Adrenal gland (tissue), 12 donors: ENCODE measurements around the gene PI4KB. TPM values are rescaled to one million over a fixed set of nuclear protein-coding genes. Genes with fewer than 3 reads are reported as not detected.

Experiments
- DNase-seq, 7 donors: peaks; one replicate each; pipeline ENCODE4 v3.0.0-alpha.2; 2019 to 2020
- H3K27ac ChIP-seq, 5 donors: fragments of 200-600 bp; sonication (generic) in 4 of 5; 1 replicate in 3 of 5; 2 replicates in 2 of 5; pipeline versions ENCODE4 v1.5.1 to v1.8.0; 2016 to 2020; ENCODE audit warnings: mild to moderate bottlenecking in 1 of 5
- H3K27me3 ChIP-seq: fragments of 200-600 bp; 2 replicates; pipeline ENCODE4 v1.8.0; 2021
- H3K36me3 ChIP-seq, 2 donors: fragments of 200-600 bp; replicated peaks in 1 of 2; 1 replicate in 1 of 2; 2 replicates in 1 of 2; pipeline versions ENCODE4 v1.5.1 to v1.8.0; 2018 to 2022
- H3K4me1 ChIP-seq, 2 donors: fragments of 200-600 bp; replicated peaks in 1 of 2; 1 replicate in 1 of 2; 2 replicates in 1 of 2; pipeline versions ENCODE4 v1.5.1 to v1.8.0; 2018 to 2021
- H3K4me3 ChIP-seq, 4 donors: fragments of 200-600 bp; sonication (generic) in 3 of 4; one replicate each; pipeline ENCODE4 v1.5.1; 2016 to 2018
- H3K9me3 ChIP-seq, 3 donors: fragments of 200-600 bp; sonication (generic) in 1 of 3; replicated peaks in 1 of 3; 1 replicate in 2 of 3; 2 replicates in 1 of 3; pipeline versions ENCODE4 v1.5.1 to v1.8.0; 2016 to 2021
- CTCF ChIP-seq, 6 experiments: fragments of 450-650 bp in 4 of 6; fragments of 200-600 bp in 2 of 6; sonication (generic) in 1 of 6; IDR thresholded peaks; 1 replicate in 5 of 6; 2 replicates in 1 of 6; pipeline versions ENCODE4 v1.5.1 to v1.8.0; 2016 to 2021; ENCODE audit warnings: antibody characterized with exemption in 6 of 6, mild to moderate bottlenecking in 2 of 6, moderate library complexity in 1 of 6
- POLR2A ChIP-seq, 2 donors: fragments of 450-650 bp; IDR thresholded peaks; one replicate each; pipeline ENCODE4 v1.6.1; 2017; ENCODE audit warnings: antibody characterized with exemption in 2 of 2, mild to moderate bottlenecking in 2 of 2, moderate library complexity in 1 of 2
- WGBS, 4 donors: extraction: QIAGEN DNeasy Blood & Tissue Kit in 2 of 4; methylation state at CpG; one replicate each; pipeline versions ENCODE4 v1.1.5 to v1.1.7; 2013 to 2017; 5-methylcytosine and 5-hydroxymethylcytosine counted together
- intact Hi-C, 2 donors: fragments of 100-400 bp; cut with DNase I; formaldehyde crosslinking; loops; one replicate each; pipeline versions ENCODE4 v1.14.1 to v1.15.0; 2022 to 2023
- polyA plus RNA-seq, 3 donors: library from polyadenylated mRNA; stranded (reverse); fragments of 200-250 nt in 2 of 3; fragments of 350-450 nt in 1 of 3; fragmentation: Illumina TruSeq in 1 of 3; extraction: RNeasy Lipid Tissue Mini Kit (QIAGEN cat#74804) in 1 of 3; gene quantifications; one replicate each; pipeline ENCODE4 v1.2.3, GENCODE V29; 2013 to 2014
- total RNA-seq, 9 donors: library from RNA; depleted of rRNA in 4 of 9; stranded (reverse); fragments of >200 nt in 4 of 9; fragments of 120-200 nt in 1 of 9; fragmentation: NEBNext Ultra II Directional in 1 of 9; extraction: Animal tissue kit (Norgen Biotek cat#: 25700) in 1 of 9; gene quantifications; one replicate each; pipeline versions ENCODE4 v1.1.0 to v1.2.4, GENCODE V29; 2013 to 2023
- donor health status: healthy with polysubstance abuse.
- donor health status: Bipolar disorder and iron deficiency.
- donor health status: DM: yes; HTN: yes; CAD: no.
- donor health status: DM: no; HTN: no; CAD: no.
- donor health status: DM: no; HTN: no; CAD: no.
- donor health status: DM: yes; HTN: yes; CAD: no.

The PI4KB gene
- total and polyA plus RNA-seq, 12 donors: 30.8 to 83.5 (median 63.2) TPM

- TF ChIP-seq CTCF (IDR thresholded peaks at IDR 0.05) (no peak), POLR2A (IDR thresholded peaks at IDR 0.05) (no peak)
Measured at GRCh38 chr1:151371370-151372057, 44.3 kb upstream of the PI4KB start.

GRCh38 chr1:151370211-151370911 lies 43.1 kb upstream of the PI4KB start:
- no peak overlapping the region for H3K4me3 ChIP-seq
- H3K9me3 ChIP-seq: no peaks in the 10 kb centered on the region
- H3K36me3 ChIP-seq: no peaks in the 10 kb centered on the region
- H3K27me3 ChIP-seq: no peaks in the 10 kb centered on the region
- TF ChIP-seq CTCF (IDR thresholded peaks at IDR 0.05) (no peak), POLR2A (IDR thresholded peaks at IDR 0.05) (no peak)
- DNase-seq: peak in 1 of 7 donors; percentile 36
- peak overlapping the region in 2 of 5 donors; percentile 26 to 85 for H3K27ac ChIP-seq
- H3K4me1 ChIP-seq: peaks cover 23 to 32% of the 10 kb centered on the region in 2 donors
- WGBS, 4 donors: 55 to 73% (median 61%) methylated on average over 4 to 6 of the region's 6 CpGs
- intact Hi-C loops: no loop called here

More at GRCh38 chr1:151371370-151372057, 44.3 kb upstream of the PI4KB start:
- peaks cover 23 to 32% of the 10 kb centered on the region in 2 donors for H3K4me1 ChIP-seq
- H3K27ac ChIP-seq: peak overlapping the region in 2 of 5 donors; percentile 17 to 79
- H3K9me3 ChIP-seq: no peaks in the 10 kb centered on the region
- H3K27me3 ChIP-seq: no peaks in the 10 kb centered on the region
- intact Hi-C loops: no loop called here
- no peaks in the 10 kb centered on the region for H3K36me3 ChIP-seq
- 27 to 35% (median 31%) methylated on average over 5 to 9 of the region's 9 CpGs for whole genome bisulfite sequencing, 4 donors
- DNase-seq: peak; percentile 52 to 79 (median 74)
- peak overlapping the region in 1 of 4 donors; percentile 14 for H3K4me3 ChIP-seq

- Histone ChIP-seq H3K27ac (peak overlapping the region in 1 of 5 donors; percentile 85), H3K4me1 (peaks cover 23 to 32% of the 10 kb centered on the region in 2 donors), H3K4me3 (no peak overlapping the region), H3K36me3 (no peaks in the 10 kb centered on the region), H3K9me3 (no peaks in the 10 kb centered on the region), H3K27me3 (no peaks in the 10 kb centered on the region)
- no peak for TF ChIP-seq CTCF (IDR thresholded peaks at IDR 0.05)
- TF ChIP-seq POLR2A (IDR thresholded peaks at IDR 0.05): no peak
- intact Hi-C loops: no loop called here
- WGBS, 4 donors: 83 to 96% (median 86%) methylated on average over 3 to 15 of the region's 15 CpGs
- DNase-seq: no peak
Measured at GRCh38 chr1:151369621-151370048, 42.4 kb upstream of the PI4KB start.

- intact Hi-C loops: no loop called here
- Histone ChIP-seq H3K4me3 (no peak overlapping the region), H3K36me3 (no peaks in the 10 kb centered on the region), H3K27ac (peak overlapping the region in 1 of 5 donors; percentile 85), H3K4me1 (peaks cover 23 to 32% of the 10 kb centered on the region in 2 donors), H3K9me3 (no peaks in the 10 kb centered on the region), H3K27me3 (no peaks in the 10 kb centered on the region)
- no peak for DNase-seq
- WGBS, 4 donors: 87 to 92% (median 89%) methylated on average over 6 to 7 of the region's 7 CpGs
- no peak for TF ChIP-seq POLR2A (IDR thresholded peaks at IDR 0.05)
- no peak for TF ChIP-seq CTCF (IDR thresholded peaks at IDR 0.05)
Measured at GRCh38 chr1:151369302-151369610, 42.0 kb upstream of the PI4KB start.
